Esophagus (tissue), 2 donors: Measurements from ENCODE around the gene GPRC5B. TPM values are rescaled to one million over a fixed set of nuclear protein-coding genes. Genes with fewer than 3 reads are reported as not detected.

Experiments
- H3K27ac ChIP-seq, 2 donors: one replicate each; pipeline ENCODE4 v1.5.1; 2013; ENCODE audit warnings: low read depth in 2 of 2, mild to moderate bottlenecking in 2 of 2, inconsistent platforms in 1 of 2, low read length in 1 of 2, moderate library complexity in 1 of 2
- H3K27me3 ChIP-seq, 2 donors: one replicate each; pipeline ENCODE4 v1.6.1; 2013; ENCODE audit warnings: low read length in 2 of 2, control low read depth in 1 of 2, mild to moderate bottlenecking in 1 of 2; ENCODE audit not compliant: insufficient read depth in 2 of 2, control insufficient read depth in 1 of 2
- H3K36me3 ChIP-seq, 2 donors: one replicate each; pipeline ENCODE4 v1.6.1; 2013; ENCODE audit warnings: low read length in 1 of 2; ENCODE audit not compliant: control insufficient read depth in 2 of 2, insufficient read depth in 2 of 2
- H3K4me1 ChIP-seq, 2 donors: one replicate each; pipeline ENCODE4 v1.6.1; 2013; ENCODE audit warnings: low read length in 1 of 2; ENCODE audit not compliant: control insufficient read depth in 2 of 2, insufficient read depth in 2 of 2
- H3K4me3 ChIP-seq, 2 donors: one replicate each; pipeline ENCODE4 v1.5.1; 2013; ENCODE audit warnings: low read length in 2 of 2, mild to moderate bottlenecking in 2 of 2, low read depth in 1 of 2, moderate library complexity in 1 of 2
- H3K9me3 ChIP-seq, 2 donors: one replicate each; pipeline ENCODE4 v1.6.1; 2013; ENCODE audit warnings: mild to moderate bottlenecking in 2 of 2, low read depth in 1 of 2, low read length in 1 of 2, moderate library complexity in 1 of 2; ENCODE audit not compliant: control insufficient read depth in 2 of 2, insufficient read depth in 1 of 2
- WGBS, 2 donors: extraction: QIAGEN DNeasy Blood & Tissue Kit; methylation state at CpG; one replicate each; pipeline ENCODE4 v1.1.7; 2013; 5-methylcytosine and 5-hydroxymethylcytosine counted together
- polyA plus RNA-seq, 2 donors: library from polyadenylated mRNA; stranded (reverse); fragments of 200-250 nt; gene quantifications; one replicate each; pipeline ENCODE4 v1.2.3, GENCODE V29; 2013
- donor health status: healthy with polysubstance abuse.
- donor health status: Bipolar disorder and iron deficiency.

The GPRC5B gene
- polyA plus RNA-seq, 2 donors, result 3.6 to 4.2 TPM

- H3K27ac ChIP-seq, result peak overlapping the region; percentile 5 to 28
- H3K36me3 ChIP-seq, result no peaks in the 10 kb centered on the region
- H3K4me3 ChIP-seq, result peak overlapping the region; percentile 64 to 75
- peaks cover 2 to 8% of the 10 kb centered on the region in 2 donors for H3K4me1 ChIP-seq
- H3K9me3 ChIP-seq, result no peaks in the 10 kb centered on the region
- H3K27me3 ChIP-seq, result peaks cover 0 to 2% of the 10 kb centered on the region in 2 donors
- 1% methylated on average over 20 to 24 of the region's 24 CpGs for WGBS, 2 donors
Observed at GRCh38 chr16:19883966-19884485, 622 bp downstream of the GPRC5B start.

GRCh38 chr16:19883296-19883965 lies 1.2 kb downstream of the GPRC5B start:
- Histone ChIP-seq H3K27ac (peak overlapping the region; percentile 5 to 28), H3K36me3 (no peaks in the 10 kb centered on the region), H3K9me3 (no peaks in the 10 kb centered on the region), H3K4me3 (peak overlapping the region; percentile 64 to 75), H3K4me1 (peaks cover 2 to 10% of the 10 kb centered on the region in 2 donors), H3K27me3 (peaks cover 0 to 2% of the 10 kb centered on the region in 2 donors)
- WGBS, 2 donors, result 2 to 4% methylated on average over 32 to 35 of the region's 35 CpGs

GRCh38 chr16:19882646-19883045 lies 2.0 kb downstream of the GPRC5B start:
- H3K4me1 ChIP-seq, result peaks cover 2 to 10% of the 10 kb centered on the region in 2 donors
- 63 to 79% methylated on average over 3 of the region's 3 CpGs for WGBS, 2 donors
- H3K27ac ChIP-seq, result peak overlapping the region in 1 of 2 donors; percentile 35
- H3K4me3 ChIP-seq, result no peak overlapping the region
- H3K27me3 ChIP-seq, result peaks cover 0 to 2% of the 10 kb centered on the region in 2 donors
- no peaks in the 10 kb centered on the region for H3K36me3 ChIP-seq
- no peaks in the 10 kb centered on the region for H3K9me3 ChIP-seq

DNA sequence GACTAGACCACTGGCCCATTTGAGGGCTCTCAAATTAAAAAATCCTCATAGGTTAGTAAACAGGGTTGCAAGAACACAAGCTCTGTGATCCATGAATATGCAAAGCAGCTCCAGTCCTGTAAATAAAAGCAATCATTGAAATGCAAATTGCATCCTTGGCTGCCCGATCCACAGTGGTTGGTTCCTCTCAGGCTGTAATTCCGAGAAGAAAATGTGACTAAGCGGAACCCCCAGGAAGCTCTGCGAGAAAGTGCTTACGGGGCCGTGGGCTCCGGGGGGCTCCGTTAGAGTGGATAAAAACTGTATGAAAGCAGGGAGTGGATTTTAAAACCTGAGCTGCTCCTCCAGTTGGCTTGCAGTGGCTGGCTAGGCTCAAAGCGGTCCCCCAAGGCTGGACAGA lies 2.5 kb downstream of the GPRC5B start:
- H3K4me3 ChIP-seq, result no peak overlapping the region

DNA sequence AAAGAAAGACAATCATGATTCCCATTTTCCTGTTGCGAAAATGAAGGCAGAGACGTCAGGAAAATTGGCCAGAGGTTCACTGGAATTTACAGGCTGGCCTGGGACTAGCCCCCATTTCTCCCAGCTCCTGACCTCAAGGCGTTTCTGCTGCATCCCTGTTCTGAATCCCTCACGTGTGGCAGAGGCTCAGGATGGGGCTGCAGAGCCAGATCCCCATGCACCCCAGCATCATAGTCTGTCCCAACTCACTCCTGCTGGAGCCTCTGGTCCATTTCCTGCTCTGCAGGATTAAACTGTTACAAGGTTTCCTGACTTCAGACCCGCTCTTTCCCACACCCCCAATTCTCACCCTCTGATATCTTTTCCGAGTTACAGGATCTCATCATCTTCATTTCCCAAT lies 2.9 kb downstream of the GPRC5B start:
- WGBS, 2 donors, result 66 to 69% methylated on average over 6 of the region's 6 CpGs
- H3K4me3 ChIP-seq, result no peak overlapping the region
- peaks cover 2 to 10% of the 10 kb centered on the region in 2 donors for H3K4me1 ChIP-seq
- no peak overlapping the region for H3K27ac ChIP-seq
- peaks cover 0 to 2% of the 10 kb centered on the region in 2 donors for H3K27me3 ChIP-seq
- no peaks in the 10 kb centered on the region for H3K36me3 ChIP-seq
- no peaks in the 10 kb centered on the region for H3K9me3 ChIP-seq

More for the DNA sequence above, 2.5 kb downstream of the GPRC5B start:
- peaks cover 2 to 10% of the 10 kb centered on the region in 2 donors for H3K4me1 ChIP-seq
- no peaks in the 10 kb centered on the region for H3K36me3 ChIP-seq
- peaks cover 0 to 2% of the 10 kb centered on the region in 2 donors for H3K27me3 ChIP-seq
- peak overlapping the region in 1 of 2 donors; percentile 35 for H3K27ac ChIP-seq
- WGBS, 2 donors, result 67 to 71% methylated on average over 9 of the region's 9 CpGs
- no peaks in the 10 kb centered on the region for H3K9me3 ChIP-seq

GRCh38 chr16:19881028-19881427 lies 3.6 kb downstream of the GPRC5B start:
- H3K27me3 ChIP-seq, result peaks cover 0 to 2% of the 10 kb centered on the region in 2 donors
- peaks cover 2 to 16% of the 10 kb centered on the region in 2 donors for H3K4me1 ChIP-seq
- no peak overlapping the region for H3K4me3 ChIP-seq
- 92 to 95% methylated on average over 7 of the region's 7 CpGs for WGBS, 2 donors
- no peak overlapping the region for H3K27ac ChIP-seq
- no peaks in the 10 kb centered on the region for H3K9me3 ChIP-seq
- H3K36me3 ChIP-seq, result no peaks in the 10 kb centered on the region

DNA sequence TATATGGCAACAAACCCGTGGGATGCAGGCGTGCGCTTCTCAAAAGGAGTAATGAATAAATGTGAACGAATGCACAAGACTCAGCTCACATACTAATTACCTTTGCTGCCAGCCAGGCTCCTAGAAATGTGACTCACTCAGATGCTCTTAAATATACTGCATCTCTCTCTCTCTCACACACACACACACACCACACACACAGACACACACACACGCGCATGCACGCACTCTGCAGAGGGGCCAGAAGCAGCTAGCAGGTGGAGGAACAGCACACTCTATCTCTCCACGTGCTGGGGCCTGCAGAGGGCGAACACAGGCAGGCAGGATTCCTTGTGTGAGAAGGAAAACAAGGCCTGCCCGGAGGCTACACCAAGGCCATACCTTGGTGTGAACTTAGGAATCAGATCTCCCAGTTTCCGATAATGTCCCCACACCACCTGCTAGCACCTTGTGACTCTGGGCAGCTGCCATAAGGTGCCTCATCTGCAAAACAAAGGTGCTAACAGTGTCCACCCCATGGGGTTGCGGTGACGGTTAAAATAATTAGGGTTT lies 5.3 kb downstream of the GPRC5B start:
- peak overlapping the region in 1 of 2 donors; percentile 34 for H3K27ac ChIP-seq
- H3K4me1 ChIP-seq, result peaks cover 2 to 17% of the 10 kb centered on the region in 2 donors
- H3K36me3 ChIP-seq, result no peaks in the 10 kb centered on the region
- H3K4me3 ChIP-seq, result no peak overlapping the region
- peaks cover 0 to 2% of the 10 kb centered on the region in 2 donors for H3K27me3 ChIP-seq
- H3K9me3 ChIP-seq, result no peaks in the 10 kb centered on the region
- WGBS, 2 donors, result 43 to 44% methylated on average over 13 of the region's 13 CpGs

- H3K27me3 ChIP-seq, result peaks cover 0 to 2% of the 10 kb centered on the region in 2 donors
- H3K27ac ChIP-seq, result peak overlapping the region in 1 of 2 donors; percentile 34
- no peak overlapping the region for H3K4me3 ChIP-seq
- H3K36me3 ChIP-seq, result no peaks in the 10 kb centered on the region
- H3K9me3 ChIP-seq, result no peaks in the 10 kb centered on the region
- peaks cover 0 to 20% of the 10 kb centered on the region in 2 donors for H3K4me1 ChIP-seq
- WGBS, 2 donors, result 58 to 73% methylated on average over 11 of the region's 11 CpGs
Observed at GRCh38 chr16:19878757-19879156, 5.9 kb downstream of the GPRC5B start.

DNA sequence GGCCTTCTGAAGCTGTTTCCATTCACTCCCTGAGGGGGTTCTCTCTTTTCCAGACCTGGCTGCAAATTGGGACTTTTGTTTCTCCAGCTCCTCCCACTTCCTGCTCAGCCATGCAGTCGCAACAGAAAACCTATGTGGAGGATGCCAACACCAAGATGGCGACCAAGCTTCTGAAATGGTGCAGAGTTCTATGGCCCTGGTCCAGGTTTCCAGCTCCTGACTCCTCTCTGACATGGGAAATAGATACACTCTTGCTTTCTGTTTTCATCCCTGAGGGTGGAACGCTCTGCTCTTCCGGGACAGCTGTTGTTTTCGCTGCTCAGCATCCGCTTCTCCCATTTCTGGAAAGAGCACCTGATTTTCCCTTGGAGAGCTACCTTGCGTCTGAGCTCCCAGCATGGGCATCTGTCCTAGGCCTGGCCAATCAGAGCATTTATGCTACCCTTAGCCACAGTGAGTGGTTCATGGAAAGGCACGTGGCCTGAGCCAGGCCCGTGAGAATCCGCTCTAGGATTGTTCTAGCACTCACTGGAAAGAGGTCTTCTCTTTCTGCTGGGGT lies 8.1 kb downstream of the GPRC5B start:
- Histone ChIP-seq H3K36me3 (peaks cover 0 to 10% of the 10 kb centered on the region in 2 donors), H3K27ac (no peak overlapping the region), H3K27me3 (no peaks in the 10 kb centered on the region), H3K9me3 (no peaks in the 10 kb centered on the region), H3K4me3 (no peak overlapping the region), H3K4me1 (peaks cover 0 to 20% of the 10 kb centered on the region in 2 donors)
- WGBS, 2 donors, result 72 to 75% methylated on average over 10 of the region's 10 CpGs
